SK-N-SH treated with all-trans-retinoic acid at 6 μM for 48 hours (cell line): ENCODE data around the gene TTPAL.

Experiments used
- OSR1 ChIP-seq: fragments of 250-450 bp; sonication (Bioruptor Pico); IDR thresholded peaks from 2 replicates; pipeline ENCODE4 v1.8.0; 2022; ENCODE audit warnings: moderate library complexity, mild to moderate bottlenecking, inconsistent platforms
- PATZ1 ChIP-seq: fragments of 250-450 bp; sonication (Bioruptor Pico); IDR thresholded peaks from 2 replicates; pipeline ENCODE4 v1.8.0; 2020; ENCODE audit warnings: mild to moderate bottlenecking, moderate library complexity, borderline replicate concordance
- ZFP30 ChIP-seq: fragments of 450-650 bp; formaldehyde crosslinking; IDR thresholded peaks from 2 replicates; pipeline ENCODE4 v1.5.0; 2022; ENCODE audit warnings: mild to moderate bottlenecking, moderate library complexity

- TF ChIP-seq PATZ1 (CRISPR knock-in tag) (no peak), ZFP30 (CRISPR knock-in tag) (no peak), OSR1 (no peak)
Observed at GRCh38 chr20:44500221-44500620, 24.5 kb downstream of the TTPAL start.
